H9 (cell line): ENCODE data around the gene MAPK6. TPM values are rescaled to one million over a fixed set of nuclear protein-coding genes. Genes with fewer than 3 reads are reported as not detected.
"Not testable (repeated sequence)": the region's sequence is repeated elsewhere in the genome, so short reads cannot be mapped to it uniquely, and the experiment has no call there.

ENCODE experiments used
- DNase-seq: peaks from one replicate; pipeline ENCODE4 v3.0.0-alpha.2; 2017
- H2AFZ ChIP-seq: one replicate; pipeline ENCODE4 v1.6.1; 2013; ENCODE audit warnings: mild to moderate bottlenecking, low read length, control low read depth, moderate library complexity
- H2AK5ac ChIP-seq: 2 replicates; pipeline ENCODE4 v1.6.1; 2013; ENCODE audit warnings: low read length, control low read depth, mixed read lengths; ENCODE audit not compliant: insufficient read length
- H2BK120ac ChIP-seq: one replicate; pipeline ENCODE4 v1.6.1; 2013; ENCODE audit warnings: low read depth, mild to moderate bottlenecking, low read length, control low read depth, inconsistent platforms; ENCODE audit not compliant: poor library complexity, severe bottlenecking
- H2BK12ac ChIP-seq: 2 replicates; pipeline ENCODE4 v1.6.1; 2013; ENCODE audit warnings: low read length, control low read depth, mixed read lengths, low read depth; ENCODE audit not compliant: insufficient read length
- H2BK15ac ChIP-seq: 2 replicates; pipeline ENCODE4 v1.6.1; 2013; ENCODE audit warnings: low read depth, low read length, control low read depth
- H2BK20ac ChIP-seq: one replicate; pipeline ENCODE4 v1.6.1; 2013; ENCODE audit warnings: low read depth, mild to moderate bottlenecking, low read length, control low read depth, inconsistent platforms; ENCODE audit not compliant: poor library complexity, severe bottlenecking
- H2BK5ac ChIP-seq: 2 replicates; pipeline ENCODE4 v1.6.1; 2013; ENCODE audit warnings: low read length, control low read depth, mixed read lengths; ENCODE audit not compliant: insufficient read length
- H3K14ac ChIP-seq: 2 replicates; pipeline ENCODE4 v1.6.1; 2013; ENCODE audit warnings: low read length, control low read depth; ENCODE audit not compliant: insufficient read depth
- H3K18ac ChIP-seq: 2 replicates; pipeline ENCODE4 v1.6.1; 2013; ENCODE audit warnings: low read depth, mild to moderate bottlenecking, mixed read lengths, low read length, control low read depth; ENCODE audit not compliant: insufficient read length
- H3K23ac ChIP-seq: 2 replicates; pipeline ENCODE4 v1.6.1; 2013; ENCODE audit warnings: low read length, control low read depth, mixed read lengths, low read depth; ENCODE audit not compliant: insufficient read length
- H3K23me2 ChIP-seq: 2 replicates; pipeline ENCODE4 v1.6.1; 2013; ENCODE audit warnings: low read depth, mild to moderate bottlenecking, mixed read lengths, low read length, control low read depth; ENCODE audit not compliant: insufficient read length, poor library complexity, severe bottlenecking
- H3K27ac ChIP-seq: 2 replicates; pipeline ENCODE4 v1.5.1; 2013; ENCODE audit warnings: low read length, control low read depth, mixed read lengths, low read depth; ENCODE audit not compliant: insufficient read length
- H3K27me3 ChIP-seq: 2 replicates; pipeline ENCODE4 v1.6.1; 2013; ENCODE audit warnings: low read length, control low read depth, inconsistent platforms; ENCODE audit not compliant: insufficient read depth
- H3K4ac ChIP-seq: 2 replicates; pipeline ENCODE4 v1.6.1; 2013; ENCODE audit warnings: low read depth, mild to moderate bottlenecking, control low read depth, inconsistent platforms, low read length, moderate library complexity
- H3K4me1 ChIP-seq: 2 replicates; pipeline ENCODE4 v1.6.1; 2013; ENCODE audit warnings: low read length, control low read depth, inconsistent platforms; ENCODE audit not compliant: insufficient read depth
- H3K4me2 ChIP-seq: 2 replicates; pipeline ENCODE4 v1.6.1; 2013; ENCODE audit warnings: low read length, control low read depth, mixed read lengths; ENCODE audit not compliant: insufficient read length, insufficient read depth
- H3K56ac ChIP-seq: 2 replicates; pipeline ENCODE4 v1.6.1; 2013; ENCODE audit warnings: low read depth, mild to moderate bottlenecking, mixed read lengths, low read length, control low read depth; ENCODE audit not compliant: insufficient read length
- H3K79me1 ChIP-seq: 2 replicates; pipeline ENCODE4 v1.6.1; 2013; ENCODE audit warnings: low read depth, mild to moderate bottlenecking, moderate library complexity, low read length, control low read depth, inconsistent platforms; ENCODE audit not compliant: insufficient read depth, poor library complexity, severe bottlenecking
- H3K79me2 ChIP-seq: 2 replicates; pipeline ENCODE4 v1.6.1; 2013; ENCODE audit warnings: low read length, control low read depth, inconsistent platforms; ENCODE audit not compliant: insufficient read depth
- H3K9ac ChIP-seq: 2 replicates; pipeline ENCODE4 v1.6.1; 2013; ENCODE audit warnings: low read length, control low read depth, mixed read lengths; ENCODE audit not compliant: insufficient read length; ENCODE audit errors: extremely low read depth
- H3K9me3 ChIP-seq: one replicate; pipeline ENCODE4 v1.6.1; 2013; ENCODE audit warnings: low read depth, low read length, inconsistent platforms; ENCODE audit not compliant: control insufficient read depth
- H3T11ph ChIP-seq: one replicate; pipeline ENCODE4 v1.6.1; 2013; ENCODE audit warnings: mild to moderate bottlenecking, low read length, control low read depth, inconsistent platforms
- H4K20me1 ChIP-seq: one replicate; pipeline ENCODE4 v1.6.1; 2013; ENCODE audit not compliant: control insufficient read depth, insufficient read length, insufficient read depth
- H4K5ac ChIP-seq: 2 replicates; pipeline ENCODE4 v1.6.1; 2013; ENCODE audit warnings: low read depth, mild to moderate bottlenecking, mixed read lengths, low read length, control low read depth; ENCODE audit not compliant: insufficient read length
- H4K8ac ChIP-seq: replicated peaks from 2 replicates; pipeline ENCODE4 v1.6.1; 2013; ENCODE audit warnings: low read length, control low read depth, mixed read lengths, low read depth; ENCODE audit not compliant: insufficient read length
- H4K91ac ChIP-seq: 2 replicates; pipeline ENCODE4 v1.6.1; 2013; ENCODE audit warnings: low read depth, mild to moderate bottlenecking, moderate library complexity, mixed read lengths, low read length, control low read depth; ENCODE audit not compliant: insufficient read length
- H3K27ac Mint-ChIP-seq, 3 experiments: 2 replicates in 2 of 3; 3 replicates in 1 of 3; pipeline ENCODE4 v1.8.0; 2020 to 2021; ENCODE audit warnings: mixed read lengths in 3 of 3, mild to moderate bottlenecking in 1 of 3, moderate library complexity in 1 of 3
- H3K27me3 Mint-ChIP-seq: 2 replicates; pipeline ENCODE4 v1.8.0; 2021; ENCODE audit warnings: low read depth, mild to moderate bottlenecking, moderate library complexity, mixed read lengths
- H3K36me3 Mint-ChIP-seq, 3 experiments: 2 replicates in 2 of 3; 3 replicates in 1 of 3; pipeline ENCODE4 v1.8.0; 2020 to 2021; ENCODE audit warnings: low read depth in 3 of 3, mixed read lengths in 3 of 3; ENCODE audit not compliant: insufficient read depth in 1 of 3
- H3K4me1 Mint-ChIP-seq, 2 experiments: 2 replicates each; pipeline ENCODE4 v1.8.0; 2020; ENCODE audit warnings: mixed read lengths in 2 of 2
- H3K4me3 Mint-ChIP-seq, 2 experiments: 2 replicates in 1 of 2; 3 replicates in 1 of 2; pipeline ENCODE4 v1.8.0; 2020 to 2021; ENCODE audit warnings: mild to moderate bottlenecking in 2 of 2, mixed read lengths in 2 of 2, moderate library complexity in 1 of 2
- H3K9me3 Mint-ChIP-seq, 2 experiments: 2 replicates in 1 of 2; 3 replicates in 1 of 2; pipeline ENCODE4 v1.8.0; 2020; ENCODE audit warnings: mild to moderate bottlenecking in 2 of 2, mixed read lengths in 2 of 2, moderate library complexity in 1 of 2
- CTCF ChIP-seq: fragments of 200-600 bp; sonication (generic); conservative IDR thresholded peaks from 3 replicates; pipeline ENCODE4 v1.8.0; 2021; ENCODE audit warnings: antibody characterized with exemption, mild to moderate bottlenecking
- whole genome bisulfite sequencing: extraction: QIAGEN DNeasy Blood & Tissue Kit; methylation state at CpG from one replicate; pipeline ENCODE4 v1.1.7; 2013; ENCODE audit warnings: missing lambda C conversion rate, low lambda C conversion rate, mixed read lengths; ENCODE audit not compliant: insufficient read length; ENCODE audit errors: extremely low coverage; 5-methylcytosine and 5-hydroxymethylcytosine counted together
- total RNA-seq: library from RNA; stranded (reverse); gene quantifications from 2 replicates; pipeline ENCODE4 v1.2.1, GENCODE V29; 2021

The MAPK6 gene
- total RNA-seq, 1 experiment from 2014 or later = 88.6 TPM

- Histone ChIP-seq H2BK120ac (no peak overlapping the region), H3K56ac (no peak overlapping the region), H3K4ac (no peak overlapping the region), H4K8ac (no peak overlapping the region), H3K14ac (no peak overlapping the region), H3K27ac (no peak overlapping the region), H4K20me1 (no peaks in the 10 kb centered on the region), H3K79me2 (no peaks in the 10 kb centered on the region), H2BK15ac (no peak overlapping the region), H2BK5ac (no peak overlapping the region), H3T11ph (no peak overlapping the region), H3K4me1 (no peaks in the 10 kb centered on the region), H3K23ac (no peak overlapping the region), H3K79me1 (no peaks in the 10 kb centered on the region), H4K5ac (no peak overlapping the region), H3K23me2 (no peaks in the 10 kb centered on the region), H2AFZ (no peak overlapping the region), H3K18ac (no peak overlapping the region), H3K27me3 (no peaks in the 10 kb centered on the region), H3K9me3 (no peaks in the 10 kb centered on the region), H2AK5ac (no peak overlapping the region), H3K4me2 (no peak overlapping the region), H3K9ac (no peak overlapping the region), H2BK20ac (no peak overlapping the region), H4K91ac (no peak overlapping the region), H2BK12ac (no peak overlapping the region)
- Mint-ChIP-seq H3K4me1 (peaks cover 13 to 18% of the 10 kb centered on the region in 2 experiments; a peak in 3 of 4 replicates), H3K36me3 (no peaks in the 10 kb centered on the region), H3K9me3 (no peaks in the 10 kb centered on the region), H3K4me3 (no peak overlapping the region), H3K27ac (peak overlapping the region in 2 of 3 experiments; percentile 83 to 86; a peak in 3 of 7 replicates), H3K27me3 (no peaks in the 10 kb centered on the region)
- no peak for DNase-seq
- WGBS = no CpG with 5 or more reads among the region's 5 CpGs
- TF ChIP-seq CTCF = no peak
Measured at GRCh38 chr15:52082197-52083036, 63.4 kb downstream of the MAPK6 start.

GRCh38 chr15:52083037-52083359 is 64.0 kb downstream of the MAPK6 start:
- not testable (repeated sequence) for H4K8ac ChIP-seq, H2BK20ac ChIP-seq, H3K23ac ChIP-seq, H3K27ac Mint-ChIP-seq, H2BK12ac ChIP-seq, H4K5ac ChIP-seq, H3K4me2 ChIP-seq, H3K23me2 ChIP-seq, H2BK15ac ChIP-seq, H3K4me1 ChIP-seq, H3K27ac ChIP-seq, H3K79me1 ChIP-seq, DNase-seq, H3K9ac ChIP-seq, H3K9me3 ChIP-seq, H3K4me3 Mint-ChIP-seq, H4K91ac ChIP-seq, H3K9me3 Mint-ChIP-seq, H3T11ph ChIP-seq, H3K18ac ChIP-seq, H3K14ac ChIP-seq, H3K36me3 Mint-ChIP-seq, H3K56ac ChIP-seq, H3K27me3 ChIP-seq, H3K27me3 Mint-ChIP-seq, H3K79me2 ChIP-seq, H4K20me1 ChIP-seq, H2BK5ac ChIP-seq, H2BK120ac ChIP-seq, H2AK5ac ChIP-seq, H2AFZ ChIP-seq, H3K4ac ChIP-seq
- peaks cover 13 to 18% of the 10 kb centered on the region in 2 experiments; a peak in 3 of 4 replicates for H3K4me1 Mint-ChIP-seq
- WGBS = no CpG with 5 or more reads among the region's 1 CpG
